ENCODE results near the gene PGAM2. TPM values are rescaled to one million over a fixed set of nuclear protein-coding genes. Genes with fewer than 3 reads are reported as not detected.

The PGAM2 gene
- total and polyA plus RNA-seq, 2 of the 13 experiments (the other 11 are each of a cell fraction or from before 2014, with no cell fraction given) = 0.22 TPM; not detected in 1

GRCh38 chr7:44065431-44066110 lies at the start of gene PGAM2 (continued):
- TF ChIP-seq, protein P1, sequence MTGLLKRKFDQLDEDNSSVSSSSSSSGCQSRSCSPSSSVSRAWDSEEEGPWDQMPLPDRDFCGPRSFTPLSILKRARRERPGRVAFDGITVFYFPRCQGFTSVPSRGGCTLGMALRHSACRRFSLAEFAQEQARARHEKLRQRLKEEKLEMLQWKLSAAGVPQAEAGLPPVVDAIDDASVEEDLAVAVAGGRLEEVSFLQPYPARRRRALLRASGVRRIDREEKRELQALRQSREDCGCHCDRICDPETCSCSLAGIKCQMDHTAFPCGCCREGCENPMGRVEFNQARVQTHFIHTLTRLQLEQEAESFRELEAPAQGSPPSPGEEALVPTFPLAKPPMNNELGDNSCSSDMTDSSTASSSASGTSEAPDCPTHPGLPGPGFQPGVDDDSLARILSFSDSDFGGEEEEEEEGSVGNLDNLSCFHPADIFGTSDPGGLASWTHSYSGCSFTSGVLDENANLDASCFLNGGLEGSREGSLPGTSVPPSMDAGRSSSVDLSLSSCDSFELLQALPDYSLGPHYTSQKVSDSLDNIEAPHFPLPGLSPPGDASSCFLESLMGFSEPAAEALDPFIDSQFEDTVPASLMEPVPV (CRISPR knock-in tag; IDR thresholded peaks at IDR 0.05) = 0 out of 2 replicates have a peak, but pooled peaks have one; percentile 39
- peak; percentile 38 for TF ChIP-seq SRSF1 (optimal IDR thresholded peaks at IDR 0.05; ENCODE audit: low read depth, low read length)
- no peak for TF ChIP-seq ZNF33B (CRISPR knock-in tag; IDR thresholded peaks at IDR 0.05)
- TF ChIP-seq POLR2A (IDR thresholded peaks at IDR 0.05; ENCODE audit: insufficient read depth in 1 of 2, low read depth in 2 of 2, low read length in 2 of 2) = 0 out of 4 replicates have a peak, but pooled peaks of 1 of the 2 experiments have one; percentile 47
- no peak for TF ChIP-seq E2F1 (CRISPR knock-in tag; IDR thresholded peaks at IDR 0.05)
- no peak for TF ChIP-seq SKI (IDR thresholded peaks at IDR 0.05; ENCODE audit: partially characterized antibody)
- TF ChIP-seq ZNF234 (CRISPR knock-in tag; conservative IDR thresholded peaks at IDR 0.05) = no peak

GRCh38 chr7:44114586-44115310 lies 49.4 kb upstream of the PGAM2 start:
- H3K79me2 ChIP-seq (ENCODE audit: insufficient read depth, low read length) = no peaks in the 10 kb centered on the region
- no peaks in the 10 kb centered on the region for H4K20me1 ChIP-seq (ENCODE audit: insufficient read depth, low read length)
- H3K4me1 ChIP-seq (ENCODE audit: insufficient read depth, low read length) = no peaks in the 10 kb centered on the region
- H3K4me3 ChIP-seq (replicated peaks in 1 of 3; ENCODE audit: insufficient read depth in 1 of 3, low read depth in 2 of 3, low read length in 3 of 3) = no peak overlapping the region
- ChIA-PET CTCF (ENCODE audit: low intra/inter-chr PET ratio, low total read pairs) (no interaction called here), POLR2A (interaction anchor here (0.7 to 1.0 kb wide), 2 partner anchors 9 to 26 kb away, joined by 3 to 5 read pairs; partner anchors contain the start of gene POLD2)
- no peak overlapping the region for H2AFZ ChIP-seq (ENCODE audit: low read length)
- intact Hi-C loops (cut with micrococcal nuclease; ENCODE audit: unreplicated experiment) (no loop called here), in situ Hi-C loops (cut with HindIII; ENCODE audit: extremely low pct_ligation_motif_present, low pct_unique_long_range_greater_than_20kb) (no loop called here)
- DNase-seq (ENCODE audit: low spot score) = no peak
- no peak overlapping the region for H3K4me2 ChIP-seq (ENCODE audit: low read depth, low read length)
- peaks cover 19 to 36% of the 10 kb centered on the region in 2 experiments; a peak in 4 of 5 replicates for H3K36me3 ChIP-seq (replicated peaks in 1 of 2; ENCODE audit: control insufficient read depth in 1 of 2, insufficient read depth in 2 of 2, low read length in 2 of 2)
- H3K9me3 ChIP-seq (ENCODE audit: low read length) = no peaks in the 10 kb centered on the region
- ATAC-seq = no peak
- FAIRE-seq = no peak
- peaks cover 0 to 5% of the 10 kb centered on the region in 2 experiments; a peak in 1 of 5 replicates for H3K27me3 ChIP-seq (ENCODE audit: control insufficient read depth in 1 of 2, insufficient read depth in 2 of 2, low read length in 2 of 2)
- no peak overlapping the region for H3K9ac ChIP-seq (ENCODE audit: insufficient read depth, low read depth, low read length)
- 64% methylated on average over 2 of the region's 12 CpGs for WGBS (ENCODE audit: low lambda C conversion rate)
- BruUV-seq (replicated peaks) = no TSS peak
- no peak overlapping the region for H3K27ac ChIP-seq (ENCODE audit: extremely low read length, insufficient read depth, low read length)
- TF ChIP-seq SP5 (CRISPR knock-in tag; IDR thresholded peaks at IDR 0.05; ENCODE audit: borderline replicate concordance, low read depth) = no peak
- no peak for TF ChIP-seq TAF1 (CRISPR knock-in tag; IDR thresholded peaks at IDR 0.05)
- TF ChIP-seq HBP1 (CRISPR knock-in tag; IDR thresholded peaks at IDR 0.05; ENCODE audit: low read depth) = no peak
- TF ChIP-seq, protein P2, sequence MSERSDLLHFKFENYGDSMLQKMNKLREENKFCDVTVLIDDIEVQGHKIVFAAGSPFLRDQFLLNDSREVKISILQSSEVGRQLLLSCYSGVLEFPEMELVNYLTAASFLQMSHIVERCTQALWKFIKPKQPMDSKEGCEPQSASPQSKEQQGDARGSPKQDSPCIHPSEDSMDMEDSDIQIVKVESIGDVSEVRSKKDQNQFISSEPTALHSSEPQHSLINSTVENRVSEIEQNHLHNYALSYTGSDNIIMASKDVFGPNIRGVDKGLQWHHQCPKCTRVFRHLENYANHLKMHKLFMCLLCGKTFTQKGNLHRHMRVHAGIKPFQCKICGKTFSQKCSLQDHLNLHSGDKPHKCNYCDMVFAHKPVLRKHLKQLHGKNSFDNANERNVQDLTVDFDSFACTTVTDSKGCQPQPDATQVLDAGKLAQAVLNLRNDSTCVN (CRISPR knock-in tag; IDR thresholded peaks at IDR 0.05; ENCODE audit: borderline replicate concordance) = no peak
- no peak for TF ChIP-seq ATF4 (CRISPR knock-in tag; IDR thresholded peaks at IDR 0.05)
- TF ChIP-seq NR1H2 (CRISPR knock-in tag; IDR thresholded peaks at IDR 0.05; ENCODE audit: borderline replicate concordance, low read depth) = no peak
- no peak for TF ChIP-seq ZNF839 (CRISPR knock-in tag; IDR thresholded peaks at IDR 0.05; ENCODE audit: borderline replicate concordance)

All from HepG2 (cell line).